ENCODE results near the gene GAS2. TPM values are rescaled to one million over a fixed set of nuclear protein-coding genes. Genes with fewer than 3 reads are reported as not detected.

The GAS2 gene
- total and polyA plus RNA-seq, 2 donors (not counting 3 experiments of a cell fraction or from before 2014, with no cell fraction given), result 0.54 to 0.88 TPM

DNA sequence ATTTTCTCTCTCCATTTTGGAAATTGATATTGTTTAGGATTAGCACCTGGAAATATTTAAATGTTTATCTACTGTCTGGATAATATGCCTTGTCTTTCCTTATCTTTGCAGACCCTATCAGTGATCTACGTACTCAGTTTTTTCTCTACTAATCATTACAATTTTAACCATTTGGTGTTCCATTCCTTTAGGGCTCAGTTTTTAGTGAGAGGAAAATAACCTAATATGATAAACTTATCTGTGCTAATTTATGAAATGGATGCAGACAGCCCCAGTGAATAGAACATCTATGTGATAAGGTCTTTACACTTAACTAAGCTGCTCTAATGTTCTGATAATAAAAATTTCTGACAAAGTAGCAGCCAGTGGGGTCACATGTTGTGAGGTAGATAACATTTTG lies 94.7 kb downstream of the GAS2 start:
- CTCF ChIA-PET, result interaction anchor here (2.3 kb wide), 1 partner anchor 27 kb away, joined by 6 read pairs; no protein-coding TSS in a partner anchor
- dilution Hi-C loops (cut with MboI; ENCODE audit: extremely low pct_ligation_motif_present, low sequenced_read_pairs), result no loop called here
- H4K20me1 ChIP-seq (replicated peaks; ENCODE audit: control insufficient read depth, extremely low read depth, insufficient read depth, low read length), result no peaks in the 10 kb centered on the region

More for the DNA sequence above, 94.7 kb downstream of the GAS2 start:
- H3K4me3 ChIP-seq (replicated peaks in 1 of 3; ENCODE audit: insufficient read depth in 1 of 3, low read depth in 1 of 3, low read length in 3 of 3), result no peak overlapping the region
- no peaks in the 10 kb centered on the region for H3K4me1 ChIP-seq (ENCODE audit: control insufficient read depth, extremely low read depth, insufficient read depth, low read length)
- no peaks in the 10 kb centered on the region for H3K36me3 ChIP-seq (ENCODE audit: control insufficient read depth in 2 of 2, extremely low read depth in 1 of 2, insufficient read depth in 2 of 2, low read length in 2 of 2)
- no peaks in the 10 kb centered on the region for H3K27me3 ChIP-seq (ENCODE audit: control insufficient read depth in 2 of 2, insufficient read depth in 2 of 2, low read length in 2 of 2)
- no peak overlapping the region for H3K9ac ChIP-seq (replicated peaks; ENCODE audit: extremely low read depth, insufficient read depth, low read length)
- DNase-seq (ENCODE audit: low read depth, low spot score) (no peak), FAIRE-seq (no peak)
- intact Hi-C loops (cut with micrococcal nuclease), result no loop called here
- H3K9me1 ChIP-seq (replicated peaks; ENCODE audit: control insufficient read depth, extremely low read depth, insufficient read depth, low read length), result no peaks in the 10 kb centered on the region
- H2AFZ ChIP-seq (ENCODE audit: low read depth, low read length), result no peak overlapping the region
- no peak overlapping the region for H3K4me2 ChIP-seq (ENCODE audit: insufficient read depth, low read length)
- TF ChIP-seq POLR2AphosphoS5 (IDR thresholded peaks at IDR 0.05; ENCODE audit: insufficient read depth, low read depth, low read length), result no peak
- TF ChIP-seq, protein P1, sequence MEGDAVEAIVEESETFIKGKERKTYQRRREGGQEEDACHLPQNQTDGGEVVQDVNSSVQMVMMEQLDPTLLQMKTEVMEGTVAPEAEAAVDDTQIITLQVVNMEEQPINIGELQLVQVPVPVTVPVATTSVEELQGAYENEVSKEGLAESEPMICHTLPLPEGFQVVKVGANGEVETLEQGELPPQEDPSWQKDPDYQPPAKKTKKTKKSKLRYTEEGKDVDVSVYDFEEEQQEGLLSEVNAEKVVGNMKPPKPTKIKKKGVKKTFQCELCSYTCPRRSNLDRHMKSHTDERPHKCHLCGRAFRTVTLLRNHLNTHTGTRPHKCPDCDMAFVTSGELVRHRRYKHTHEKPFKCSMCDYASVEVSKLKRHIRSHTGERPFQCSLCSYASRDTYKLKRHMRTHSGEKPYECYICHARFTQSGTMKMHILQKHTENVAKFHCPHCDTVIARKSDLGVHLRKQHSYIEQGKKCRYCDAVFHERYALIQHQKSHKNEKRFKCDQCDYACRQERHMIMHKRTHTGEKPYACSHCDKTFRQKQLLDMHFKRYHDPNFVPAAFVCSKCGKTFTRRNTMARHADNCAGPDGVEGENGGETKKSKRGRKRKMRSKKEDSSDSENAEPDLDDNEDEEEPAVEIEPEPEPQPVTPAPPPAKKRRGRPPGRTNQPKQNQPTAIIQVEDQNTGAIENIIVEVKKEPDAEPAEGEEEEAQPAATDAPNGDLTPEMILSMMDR (IDR thresholded peaks at IDR 0.05; ENCODE audit: extremely low read depth in 1 of 2, insufficient read depth in 1 of 2, low read depth in 1 of 2, low read length in 2 of 2), result no peak
- TF ChIP-seq, protein P2, sequence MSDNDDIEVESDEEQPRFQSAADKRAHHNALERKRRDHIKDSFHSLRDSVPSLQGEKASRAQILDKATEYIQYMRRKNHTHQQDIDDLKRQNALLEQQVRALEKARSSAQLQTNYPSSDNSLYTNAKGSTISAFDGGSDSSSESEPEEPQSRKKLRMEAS (IDR thresholded peaks at IDR 0.05; ENCODE audit: insufficient read depth, insufficient read length), result no peak
- no peak for TF ChIP-seq GATA2 (IDR thresholded peaks at IDR 0.05; ENCODE audit: insufficient read depth, insufficient read length, low read depth, low read length)
- TF ChIP-seq FOS (IDR thresholded peaks at IDR 0.05; ENCODE audit: borderline replicate concordance, insufficient read depth, low read length), result no peak
- TF ChIP-seq POLR2A (IDR thresholded peaks at IDR 0.05; ENCODE audit: low read depth, low read length), result no peak
- TF ChIP-seq EZH2 (IDR thresholded peaks at IDR 0.05; ENCODE audit: borderline replicate concordance, low read depth, low read length, severe bottlenecking), result no peak
- TF ChIP-seq JUN (IDR thresholded peaks at IDR 0.05; ENCODE audit: borderline replicate concordance, insufficient read depth, insufficient read length, low read depth), result no peak
- no peak for TF ChIP-seq MYC (IDR thresholded peaks at IDR 0.05; ENCODE audit: low read depth, low read length)
- H3K27ac ChIP-seq (ENCODE audit: insufficient read depth, low read depth, low read length), result no peak overlapping the region
- no peaks in the 10 kb centered on the region for H3K9me3 ChIP-seq (replicated peaks; ENCODE audit: control insufficient read depth, insufficient read depth, low read length)
- no TSS peak for BruUV-seq (replicated peaks)
- no peaks in the 10 kb centered on the region for H3K79me2 ChIP-seq (ENCODE audit: control insufficient read depth, insufficient read depth, low read length)
- POLR2A ChIA-PET, result no interaction called here
